Measurements from ENCODE around the gene HCN4.
"Not testable (repeated sequence)": the region's sequence is repeated elsewhere in the genome, so short reads cannot be mapped to it uniquely, and the experiment has no call there.

The HCN4 gene

GRCh38 chr15:73368301-73369136, at the start of gene HCN4:
Gene HCN4, minus strand, starts transcription at chr15:73368958. Its CDS starts 688 bp downstream, at chr15:73368270.
- DNase-seq: no peak

GRCh38 chr15:73414876-73415275, 46.1 kb upstream of the HCN4 start:
- no peak for DNase-seq

GRCh38 chr15:73403171-73403570, 34.4 kb upstream of the HCN4 start:
- DNase-seq: no peak

- not testable (repeated sequence) for DNase-seq
These were observed 31.5 kb upstream of the HCN4 start for GRCh38 chr15:73400222-73400621.

GRCh38 chr15:73398861-73399260, 30.1 kb upstream of the HCN4 start:
- DNase-seq: no peak

GRCh38 chr15:73397461-73397860, 28.7 kb upstream of the HCN4 start:
- DNase-seq: no peak

- no peak for DNase-seq
These were observed 26.9 kb upstream of the HCN4 start for GRCh38 chr15:73395671-73396070.

GRCh38 chr15:73394782-73395181, 26.0 kb upstream of the HCN4 start:
- DNase-seq: no peak

- DNase-seq: no peak
These were observed 24.6 kb upstream of the HCN4 start for GRCh38 chr15:73393336-73393735.

GRCh38 chr15:73392025-73392424, 23.3 kb upstream of the HCN4 start:
- DNase-seq: no peak

GRCh38 chr15:73391128-73391872, 22.5 kb upstream of the HCN4 start:
- DNase-seq: no peak

GRCh38 chr15:73389971-73390544, 21.3 kb upstream of the HCN4 start:
- DNase-seq: no peak

GRCh38 chr15:73389539-73389938, 20.8 kb upstream of the HCN4 start:
- no peak for DNase-seq

- no peak for DNase-seq
These were observed 19.6 kb upstream of the HCN4 start for GRCh38 chr15:73388256-73388781.

GRCh38 chr15:73387507-73388255, 18.9 kb upstream of the HCN4 start:
- DNase-seq: no peak

GRCh38 chr15:73386886-73387506, 18.2 kb upstream of the HCN4 start:
- DNase-seq: no peak

- DNase-seq: no peak
These were observed 17.5 kb upstream of the HCN4 start for GRCh38 chr15:73386238-73386637.

- DNase-seq: no peak
These were observed 16.4 kb upstream of the HCN4 start for GRCh38 chr15:73385205-73385604.

- DNase-seq: no peak
These were observed 14.8 kb upstream of the HCN4 start for GRCh38 chr15:73383310-73384189.

- no peak for DNase-seq
These were observed 13.4 kb upstream of the HCN4 start for GRCh38 chr15:73382115-73382514.

GRCh38 chr15:73380661-73381060, 11.9 kb upstream of the HCN4 start:
- DNase-seq: no peak
